ENCODE data around the gene TEP1.

GRCh38 chr14:20424851-20425250 lies 11.6 kb upstream of the TEP1 start:
- TF ChIP-seq CTCF (IDR thresholded peaks at IDR 0.05): no peak
- TF ChIP-seq POLR2A (IDR thresholded peaks at IDR 0.05; ENCODE audit: low read depth): no peak

Data from esophagus muscularis mucosa (tissue), 3 donors.